ENCODE measurements around the gene TACC2. TPM values are rescaled to one million over a fixed set of nuclear protein-coding genes. Genes with fewer than 3 reads are reported as not detected.

TACC2 gene
- total and polyA plus RNA-seq, 2 donors (not counting 1 experiment from before 2014, with no cell fraction given) = not detected

- no peak for ATAC-seq (ENCODE audit: low read depth)
- CTCF ChIA-PET = no interaction called here
- Mint-ChIP-seq H3K9me3 (ENCODE audit: insufficient read depth) (no peaks in the 10 kb centered on the region), H3K27me3 (peaks cover 9% of the 10 kb centered on the region), H3K4me1 (no peaks in the 10 kb centered on the region), H3K27ac (no peak overlapping the region), H3K4me3 (no peak overlapping the region)
- no peak for DNase-seq
- peaks cover 0 to 4% (median 0%) of the 10 kb centered on the region in 4 experiments for H3K27me3 ChIP-seq (replicated peaks in 1 of 4; ENCODE audit: control extremely low read depth in 1 of 4, control insufficient read depth in 3 of 4, insufficient read depth in 4 of 4, low read length in 3 of 4)
- H2AFZ ChIP-seq (ENCODE audit: insufficient read depth, low read depth, low read length, poor library complexity, severe bottlenecking) = no peak overlapping the region
- TF ChIP-seq CTCF (IDR thresholded peaks at IDR 0.05) (no peak), EZH2 (IDR thresholded peaks at IDR 0.05; ENCODE audit: borderline replicate concordance, insufficient read depth, low read depth, low read length, poor library complexity, severe bottlenecking) (no peak)
- no peak overlapping the region for H3K27ac ChIP-seq (ENCODE audit: low read length in 2 of 2)
- H3K79me2 ChIP-seq (ENCODE audit: control insufficient read depth, insufficient read depth, low read length) = no peaks in the 10 kb centered on the region
- H3K36me3 ChIP-seq (replicated peaks in 1 of 2; ENCODE audit: control extremely low read depth in 1 of 2, control insufficient read depth in 1 of 2, extremely low read depth in 1 of 2, insufficient read depth in 2 of 2, low read length in 1 of 2) = no peaks in the 10 kb centered on the region
- peaks cover 0 to 3% (median 0%) of the 10 kb centered on the region in 3 donors for H3K9me3 ChIP-seq (ENCODE audit: control extremely low read depth in 1 of 3, control insufficient read depth in 2 of 3, insufficient read depth in 1 of 3, low read length in 2 of 3)
- 89% methylated on average over 7 of the region's 9 CpGs for WGBS (ENCODE audit: insufficient coverage)
- no peaks in the 10 kb centered on the region for H3K4me1 ChIP-seq (ENCODE audit: control insufficient read depth in 2 of 2, insufficient read depth in 2 of 2, low read length in 2 of 2)
- no peaks in the 10 kb centered on the region for H4K20me1 ChIP-seq (ENCODE audit: control insufficient read depth, insufficient read depth, low read length, poor library complexity, severe bottlenecking)
- no peak overlapping the region for H3K4me3 ChIP-seq (ENCODE audit: control extremely low read depth in 1 of 5, extremely low read depth in 1 of 5, insufficient read depth in 1 of 5, low read depth in 2 of 5, low read length in 4 of 5)
- POLR2A ChIA-PET = no interaction called here
- no peak overlapping the region for H3K4me2 ChIP-seq (replicated peaks; ENCODE audit: low read depth, low read length, poor library complexity, severe bottlenecking)
- no peak overlapping the region for H3K9ac ChIP-seq (ENCODE audit: low read length)
- intact Hi-C loops (cut with micrococcal nuclease) = no loop called here
Measured at GRCh38 chr10:122050811-122051210, 61.8 kb downstream of the TACC2 start.

- no peaks in the 10 kb centered on the region for H3K79me2 ChIP-seq (ENCODE audit: control insufficient read depth, insufficient read depth, low read length)
- CTCF ChIA-PET = interaction anchor here (0.7 kb wide), 1 partner anchor 1119 kb away, joined by 4 read pairs; no protein-coding TSS in a partner anchor
- intact Hi-C loops (cut with micrococcal nuclease) = no loop called here
- H3K4me2 ChIP-seq (replicated peaks; ENCODE audit: low read depth, low read length, poor library complexity, severe bottlenecking) = no peak overlapping the region
- peaks cover 0 to 4% (median 0%) of the 10 kb centered on the region in 4 experiments for H3K27me3 ChIP-seq (replicated peaks in 1 of 4; ENCODE audit: control extremely low read depth in 1 of 4, control insufficient read depth in 3 of 4, insufficient read depth in 4 of 4, low read length in 3 of 4)
- no peaks in the 10 kb centered on the region for H4K20me1 ChIP-seq (ENCODE audit: control insufficient read depth, insufficient read depth, low read length, poor library complexity, severe bottlenecking)
- no peak overlapping the region for H3K4me3 Mint-ChIP-seq
- H2AFZ ChIP-seq (ENCODE audit: insufficient read depth, low read depth, low read length, poor library complexity, severe bottlenecking) = no peak overlapping the region
- peaks cover 0 to 11% (median 0%) of the 10 kb centered on the region in 3 donors for H3K9me3 ChIP-seq (ENCODE audit: control extremely low read depth in 1 of 3, control insufficient read depth in 2 of 3, insufficient read depth in 1 of 3, low read length in 2 of 3)
- WGBS (ENCODE audit: insufficient coverage) = 51% methylated on average over 2 of the region's 2 CpGs
- no peaks in the 10 kb centered on the region for H3K9me3 Mint-ChIP-seq (ENCODE audit: insufficient read depth)
- POLR2A ChIA-PET = interaction anchor here (0.6 kb wide), 1 partner anchor 164 kb away, joined by 3 read pairs; no protein-coding TSS in a partner anchor
- TF ChIP-seq CTCF (IDR thresholded peaks at IDR 0.05) = no peak
- TF ChIP-seq EZH2 (IDR thresholded peaks at IDR 0.05; ENCODE audit: borderline replicate concordance, insufficient read depth, low read depth, low read length, poor library complexity, severe bottlenecking) = no peak
- no peak for DNase-seq
- peaks cover 9% of the 10 kb centered on the region for H3K27me3 Mint-ChIP-seq
- H3K9ac ChIP-seq (ENCODE audit: low read length) = no peak overlapping the region
- no peak overlapping the region for H3K4me3 ChIP-seq (ENCODE audit: control extremely low read depth in 1 of 5, extremely low read depth in 1 of 5, insufficient read depth in 1 of 5, low read depth in 2 of 5, low read length in 4 of 5)
- H3K27ac ChIP-seq (ENCODE audit: low read length in 2 of 2) = no peak overlapping the region
- H3K27ac Mint-ChIP-seq = no peak overlapping the region
- H3K36me3 ChIP-seq (replicated peaks in 1 of 2; ENCODE audit: control extremely low read depth in 1 of 2, control insufficient read depth in 1 of 2, extremely low read depth in 1 of 2, insufficient read depth in 2 of 2, low read length in 1 of 2) = no peaks in the 10 kb centered on the region
- ATAC-seq (ENCODE audit: low read depth) = no peak
- no peaks in the 10 kb centered on the region for H3K4me1 ChIP-seq (ENCODE audit: control insufficient read depth in 2 of 2, insufficient read depth in 2 of 2, low read length in 2 of 2)
- H3K4me1 Mint-ChIP-seq = no peaks in the 10 kb centered on the region
Measured at GRCh38 chr10:122051609-122052385, 62.8 kb downstream of the TACC2 start.

All from B cell (primary cell).